ENCODE measurements around the gene XKR8.
"Not testable (repeated sequence)": the region's sequence is repeated elsewhere in the genome, so short reads cannot be mapped to it uniquely, and the experiment has no call there.

Gene XKR8

GRCh38 chr1:27974417-27974781 is 14.6 kb downstream of the XKR8 start:
- no peak for DNase-seq
- in situ Hi-C loops (cut with HindIII; ENCODE audit: low pct_ligation_motif_present, low pct_unique_long_range_greater_than_20kb, low sequenced_read_pairs): no loop called here

GRCh38 chr1:27979151-27979858 is 19.5 kb downstream of the XKR8 start:
- in situ Hi-C loops (cut with HindIII; ENCODE audit: low pct_ligation_motif_present, low pct_unique_long_range_greater_than_20kb, low sequenced_read_pairs): no loop called here
- DNase-seq: peak; percentile 61

DNA sequence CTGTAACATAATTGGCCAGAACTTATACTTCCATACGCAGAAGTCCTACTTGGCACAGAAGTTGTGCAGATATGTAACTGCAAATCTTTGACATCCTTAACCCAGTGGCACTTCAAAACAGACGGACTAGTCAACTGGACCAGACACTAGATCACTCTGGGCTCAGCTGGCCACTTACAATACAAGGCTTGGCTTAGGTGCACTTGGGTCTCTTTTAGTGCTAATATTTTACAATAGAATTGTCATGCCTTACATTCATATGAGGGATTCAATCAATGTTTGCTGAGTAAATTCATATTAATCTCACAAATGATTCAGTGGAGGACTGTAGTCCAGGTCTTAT is 20.1 kb downstream of the XKR8 start:
- no peak for DNase-seq
- in situ Hi-C loops (cut with HindIII; ENCODE audit: low pct_ligation_motif_present, low pct_unique_long_range_greater_than_20kb, low sequenced_read_pairs): no loop called here

GRCh38 chr1:27980216-27980845 is 20.6 kb downstream of the XKR8 start:
- DNase-seq: no peak
- in situ Hi-C loops (cut with HindIII; ENCODE audit: low pct_ligation_motif_present, low pct_unique_long_range_greater_than_20kb, low sequenced_read_pairs): no loop called here

DNA sequence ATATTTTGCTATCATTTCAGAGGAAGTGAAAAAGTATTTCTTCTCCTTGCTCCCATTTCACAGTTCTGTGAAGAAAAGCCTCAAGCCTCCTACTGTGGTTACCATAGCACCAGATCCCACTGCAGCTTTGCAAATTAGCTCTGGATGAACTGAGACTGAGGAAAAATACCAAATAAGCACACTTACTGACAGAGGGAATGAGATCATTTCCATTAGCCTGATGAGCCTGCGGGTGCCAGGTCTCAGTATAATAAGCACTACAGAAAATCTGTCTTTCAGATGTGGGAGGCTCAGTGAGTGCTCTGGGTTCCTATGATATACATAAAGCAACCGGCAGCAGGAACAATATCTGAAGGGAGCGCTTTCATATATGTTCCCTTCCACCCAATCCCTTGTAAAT is 21.4 kb downstream of the XKR8 start:
- in situ Hi-C loops (cut with HindIII; ENCODE audit: low pct_ligation_motif_present, low pct_unique_long_range_greater_than_20kb, low sequenced_read_pairs): no loop called here
- DNase-seq: no peak

DNA sequence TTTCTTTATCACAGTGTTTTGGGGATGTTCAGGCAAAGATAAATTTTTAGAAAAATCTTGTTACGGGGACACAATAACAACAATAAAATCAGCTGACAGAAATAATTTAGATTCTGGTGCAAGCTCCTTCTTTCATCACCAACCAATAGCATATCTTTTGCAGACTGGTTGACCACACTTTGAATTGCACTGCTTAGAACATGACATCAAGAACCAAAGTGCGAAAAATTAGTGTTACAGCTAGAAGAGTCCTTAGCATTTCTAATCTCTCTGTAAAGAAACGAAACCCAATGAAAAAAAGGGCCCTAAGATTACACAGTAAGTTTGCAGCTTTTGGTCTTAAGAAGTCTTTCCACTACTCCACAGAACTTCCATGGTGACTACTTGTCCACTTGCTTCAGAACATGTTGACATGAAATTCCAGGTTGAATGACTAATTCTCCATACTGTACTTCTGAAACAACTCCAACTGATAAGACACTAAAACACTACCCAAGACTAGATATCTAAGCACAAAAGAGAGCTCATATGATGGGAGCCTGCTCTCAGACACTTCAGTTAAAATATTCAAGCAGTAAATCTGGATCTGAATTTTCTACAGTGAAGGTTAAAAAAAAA is 31.3 kb downstream of the XKR8 start:
- no peak for DNase-seq
- in situ Hi-C loops (cut with HindIII; ENCODE audit: low pct_ligation_motif_present, low pct_unique_long_range_greater_than_20kb, low sequenced_read_pairs): no loop called here

GRCh38 chr1:27992276-27992675 is 32.5 kb downstream of the XKR8 start:
- no peak for DNase-seq
- in situ Hi-C loops (cut with HindIII; ENCODE audit: low pct_ligation_motif_present, low pct_unique_long_range_greater_than_20kb, low sequenced_read_pairs): no loop called here

- in situ Hi-C loops (cut with HindIII; ENCODE audit: low pct_ligation_motif_present, low pct_unique_long_range_greater_than_20kb, low sequenced_read_pairs): no loop called here
Measured at GRCh38 chr1:27993241-27993640, 33.5 kb downstream of the XKR8 start.

GRCh38 chr1:27994060-27994459 is 34.3 kb downstream of the XKR8 start:
- in situ Hi-C loops (cut with HindIII; ENCODE audit: low pct_ligation_motif_present, low pct_unique_long_range_greater_than_20kb, low sequenced_read_pairs): no loop called here
- no peak for DNase-seq

More at GRCh38 chr1:27993241-27993640, 33.5 kb downstream of the XKR8 start:
- no peak for DNase-seq

GRCh38 chr1:27994526-27994925 is 34.8 kb downstream of the XKR8 start:
- DNase-seq; in situ Hi-C loops (cut with HindIII; ENCODE audit: low pct_ligation_motif_present, low pct_unique_long_range_greater_than_20kb, low sequenced_read_pairs): not testable (repeated sequence)

- no peak for DNase-seq
- in situ Hi-C loops (cut with HindIII; ENCODE audit: low pct_ligation_motif_present, low pct_unique_long_range_greater_than_20kb, low sequenced_read_pairs): no loop called here
Measured at GRCh38 chr1:27999055-27999454, 39.3 kb downstream of the XKR8 start.

GRCh38 chr1:28002600-28002999 is 42.8 kb downstream of the XKR8 start:
- no peak for DNase-seq
- in situ Hi-C loops (cut with HindIII; ENCODE audit: low pct_ligation_motif_present, low pct_unique_long_range_greater_than_20kb, low sequenced_read_pairs): no loop called here

DNA sequence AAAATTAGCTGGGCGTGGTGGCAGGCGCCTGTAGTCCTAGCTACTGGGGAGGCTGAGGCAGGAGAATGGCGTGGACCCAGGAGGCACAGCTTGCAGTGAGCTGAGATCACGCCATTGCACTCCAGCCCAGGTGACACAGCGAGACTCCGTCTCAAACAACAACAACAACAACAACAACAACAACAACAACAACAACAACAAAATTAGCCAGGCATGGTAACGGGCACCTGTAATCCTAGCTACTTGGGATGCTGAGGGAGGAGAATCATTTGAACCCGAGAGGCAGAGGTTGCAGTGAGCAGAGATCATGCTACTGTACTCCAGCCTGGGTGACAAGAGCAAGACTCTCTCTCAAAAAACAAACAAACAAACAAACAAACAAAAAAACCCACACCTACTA is 43.3 kb downstream of the XKR8 start:
- DNase-seq; in situ Hi-C loops (cut with HindIII; ENCODE audit: low pct_ligation_motif_present, low pct_unique_long_range_greater_than_20kb, low sequenced_read_pairs): not testable (repeated sequence)

- in situ Hi-C loops (cut with HindIII; ENCODE audit: low pct_ligation_motif_present, low pct_unique_long_range_greater_than_20kb, low sequenced_read_pairs): no loop called here
- no peak for DNase-seq
Measured at GRCh38 chr1:28010969-28011368, 51.2 kb downstream of the XKR8 start.

Measured in ACHN (cell line).